Upper lobe of right lung (tissue), 1 donor: ENCODE results near the gene IDH1. TPM values are rescaled to one million over a fixed set of nuclear protein-coding genes. Genes with fewer than 3 reads are reported as not detected.

ENCODE experiments used
- ATAC-seq: fragments of 200-7000 bp; cut with Tn5 transposase; one replicate; pipeline ENCODE4 v1.9.1; 2020; ENCODE audit warnings: mild to moderate bottlenecking, moderate library complexity
- DNase-seq: peaks from one replicate; pipeline ENCODE4 v3.0.0-alpha.2; 2020
- H3K27ac ChIP-seq: fragments of 200-600 bp; one replicate; pipeline ENCODE4 v1.8.0; 2022
- H3K27me3 ChIP-seq: fragments of 200-600 bp; one replicate; pipeline ENCODE4 v1.8.0; 2022; ENCODE audit warnings: mild to moderate bottlenecking
- H3K36me3 ChIP-seq: fragments of 200-600 bp; one replicate; pipeline ENCODE4 v1.8.0; 2022
- H3K4me1 ChIP-seq: fragments of 200-600 bp; one replicate; pipeline ENCODE4 v1.8.0; 2022
- H3K4me3 ChIP-seq: fragments of 200-600 bp; one replicate; pipeline ENCODE4 v1.8.0; 2022; ENCODE audit warnings: mild to moderate bottlenecking
- H3K9me3 ChIP-seq: fragments of 200-600 bp; one replicate; pipeline ENCODE4 v1.8.0; 2022
- intact Hi-C: fragments of 100-400 bp; cut with DNase I; formaldehyde crosslinking; loops from one replicate; pipeline ENCODE4 v1.11.0; 2022
- total RNA-seq: library from RNA; stranded (reverse); fragmentation: NEBNext Ultra II Directional; extraction: Animal tissue kit (Norgen Biotek cat#: 25700); gene quantifications from one replicate; pipeline ENCODE4 v1.2.1, GENCODE V29; 2021
- TF ChIP-seq, protein P1 (sequence below): fragments of 200-600 bp; IDR thresholded peaks from one replicate; pipeline ENCODE4 v1.8.0; 2022; ENCODE audit warnings: antibody characterized with exemption
- donor health status: DM: no; HTN: yes; CAD: no; lungs with severe emphysema.

The IDH1 gene
- total RNA-seq, 1 donor from 2014 or later = 116 TPM

DNA sequence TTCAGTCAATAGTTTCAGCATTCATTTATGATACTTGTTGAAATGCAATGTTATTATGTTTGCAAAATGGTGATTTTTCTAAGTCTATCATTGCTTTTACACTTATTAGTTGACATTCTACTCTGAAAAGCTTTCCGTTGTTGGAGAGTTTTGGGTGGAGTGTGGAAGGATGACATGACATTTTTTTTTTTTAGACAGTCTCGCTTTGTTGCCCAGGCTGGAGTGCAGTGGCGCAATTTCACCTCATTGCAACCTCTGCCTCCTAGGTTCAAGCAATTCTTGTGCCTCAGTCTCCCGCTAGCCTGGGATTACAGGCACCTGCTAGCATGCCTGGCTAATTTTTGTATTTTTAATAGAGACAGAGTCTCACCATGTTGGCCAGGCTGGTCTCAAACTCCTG is 41.0 kb upstream of the IDH1 start:
- ATAC-seq (no peak), DNase-seq (no peak)
- Histone ChIP-seq H3K36me3 (peaks cover 55% of the 10 kb centered on the region), H3K9me3 (no peaks in the 10 kb centered on the region), H3K27me3 (no peaks in the 10 kb centered on the region), H3K4me1 (no peaks in the 10 kb centered on the region), H3K4me3 (no peak overlapping the region), H3K27ac (no peak overlapping the region)
- TF ChIP-seq, protein P1, sequence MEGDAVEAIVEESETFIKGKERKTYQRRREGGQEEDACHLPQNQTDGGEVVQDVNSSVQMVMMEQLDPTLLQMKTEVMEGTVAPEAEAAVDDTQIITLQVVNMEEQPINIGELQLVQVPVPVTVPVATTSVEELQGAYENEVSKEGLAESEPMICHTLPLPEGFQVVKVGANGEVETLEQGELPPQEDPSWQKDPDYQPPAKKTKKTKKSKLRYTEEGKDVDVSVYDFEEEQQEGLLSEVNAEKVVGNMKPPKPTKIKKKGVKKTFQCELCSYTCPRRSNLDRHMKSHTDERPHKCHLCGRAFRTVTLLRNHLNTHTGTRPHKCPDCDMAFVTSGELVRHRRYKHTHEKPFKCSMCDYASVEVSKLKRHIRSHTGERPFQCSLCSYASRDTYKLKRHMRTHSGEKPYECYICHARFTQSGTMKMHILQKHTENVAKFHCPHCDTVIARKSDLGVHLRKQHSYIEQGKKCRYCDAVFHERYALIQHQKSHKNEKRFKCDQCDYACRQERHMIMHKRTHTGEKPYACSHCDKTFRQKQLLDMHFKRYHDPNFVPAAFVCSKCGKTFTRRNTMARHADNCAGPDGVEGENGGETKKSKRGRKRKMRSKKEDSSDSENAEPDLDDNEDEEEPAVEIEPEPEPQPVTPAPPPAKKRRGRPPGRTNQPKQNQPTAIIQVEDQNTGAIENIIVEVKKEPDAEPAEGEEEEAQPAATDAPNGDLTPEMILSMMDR = no peak
- intact Hi-C loops = no loop called here

GRCh38 chr2:208294482-208295024 is 39.7 kb upstream of the IDH1 start:
- Histone ChIP-seq H3K36me3 (peaks cover 55% of the 10 kb centered on the region), H3K27ac (no peak overlapping the region), H3K27me3 (no peaks in the 10 kb centered on the region), H3K9me3 (no peaks in the 10 kb centered on the region), H3K4me1 (no peaks in the 10 kb centered on the region), H3K4me3 (no peak overlapping the region)
- TF ChIP-seq, protein P1 = no peak
- intact Hi-C loops = no loop called here
- DNase-seq = no peak
- no peak for ATAC-seq

- H3K27me3 ChIP-seq = no peaks in the 10 kb centered on the region
- H3K4me1 ChIP-seq = no peaks in the 10 kb centered on the region
- peaks cover 77% of the 10 kb centered on the region for H3K36me3 ChIP-seq
- ATAC-seq (no peak), DNase-seq (no peak)
- TF ChIP-seq, protein P1 = no peak
- intact Hi-C loops = no loop called here
- H3K4me3 ChIP-seq = no peak overlapping the region
- H3K9me3 ChIP-seq = no peaks in the 10 kb centered on the region
- no peak overlapping the region for H3K27ac ChIP-seq
Measured at GRCh38 chr2:208285853-208286252, 31.0 kb upstream of the IDH1 start.

GRCh38 chr2:208280933-208281332 is 26.1 kb upstream of the IDH1 start:
- intact Hi-C loops = no loop called here
- TF ChIP-seq, protein P1 = no peak
- Histone ChIP-seq H3K9me3 (no peaks in the 10 kb centered on the region), H3K4me3 (no peak overlapping the region), H3K27ac (no peak overlapping the region), H3K27me3 (no peaks in the 10 kb centered on the region), H3K4me1 (no peaks in the 10 kb centered on the region), H3K36me3 (peaks cover 75% of the 10 kb centered on the region)
- ATAC-seq (no peak), DNase-seq (no peak)

DNA sequence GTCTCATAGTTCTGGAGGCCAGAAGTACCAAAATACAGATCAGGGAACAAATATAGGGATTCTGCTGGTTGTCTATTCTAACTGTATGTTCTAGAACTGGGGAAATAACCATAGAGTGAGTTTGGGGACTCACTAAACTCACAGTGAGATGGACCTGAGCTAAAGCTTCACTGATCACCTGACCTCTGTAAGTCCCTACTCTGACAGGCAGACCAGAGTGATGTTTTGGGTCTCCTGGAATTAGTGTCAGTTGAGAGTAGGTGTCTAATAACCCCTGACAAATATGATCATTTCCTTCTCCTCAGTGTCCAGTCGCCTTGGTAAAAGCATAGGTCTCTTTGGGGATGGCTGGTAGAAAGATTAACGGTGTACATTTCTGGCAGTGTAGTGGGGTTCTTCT is 25.4 kb upstream of the IDH1 start:
- Histone ChIP-seq H3K27ac (no peak overlapping the region), H3K36me3 (peaks cover 76% of the 10 kb centered on the region), H3K27me3 (no peaks in the 10 kb centered on the region), H3K9me3 (no peaks in the 10 kb centered on the region), H3K4me1 (no peaks in the 10 kb centered on the region), H3K4me3 (no peak overlapping the region)
- DNase-seq (no peak), ATAC-seq (no peak)
- intact Hi-C loops = no loop called here
- TF ChIP-seq, protein P1 = no peak

DNA sequence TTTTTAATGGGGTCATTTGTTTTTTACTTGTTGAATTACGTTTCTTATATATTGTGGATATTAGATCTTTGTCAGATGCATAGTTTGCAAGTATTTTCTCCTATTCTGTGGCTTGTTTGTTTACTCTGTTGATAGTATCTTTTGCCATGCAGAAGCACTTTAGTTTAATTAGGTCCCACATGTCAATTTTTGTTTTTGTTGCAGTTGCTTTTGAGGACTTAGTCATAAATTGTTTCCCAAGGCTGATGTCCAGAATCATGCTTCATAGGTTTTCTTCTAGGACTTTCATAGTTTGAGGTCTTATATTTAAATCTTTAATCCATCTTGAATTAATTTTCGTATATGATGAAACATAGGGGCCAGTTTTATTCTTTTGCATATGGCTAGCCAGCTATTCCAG is 24.4 kb upstream of the IDH1 start:
- ATAC-seq = no peak
- TF ChIP-seq, protein P1 = no peak
- no peak overlapping the region for H3K27ac ChIP-seq
- no peaks in the 10 kb centered on the region for H3K4me1 ChIP-seq
- peaks cover 76% of the 10 kb centered on the region for H3K36me3 ChIP-seq
- DNase-seq = no peak
- H3K27me3 ChIP-seq = no peaks in the 10 kb centered on the region
- no peaks in the 10 kb centered on the region for H3K9me3 ChIP-seq
- no peak overlapping the region for H3K4me3 ChIP-seq
- intact Hi-C loops = no loop called here
